Measurements from ENCODE around the gene CCRL2. TPM values are rescaled to one million over a fixed set of nuclear protein-coding genes. Genes with fewer than 3 reads are reported as not detected.
A peak's percentile ranks its signal among the peaks of the same experiment; 100 is the strongest.

Gene CCRL2
- total and polyA plus RNA-seq, 2 of the 8 experiments (the other 6 are each of a cell fraction or from before 2014, with no cell fraction given), result not detected

DNA sequence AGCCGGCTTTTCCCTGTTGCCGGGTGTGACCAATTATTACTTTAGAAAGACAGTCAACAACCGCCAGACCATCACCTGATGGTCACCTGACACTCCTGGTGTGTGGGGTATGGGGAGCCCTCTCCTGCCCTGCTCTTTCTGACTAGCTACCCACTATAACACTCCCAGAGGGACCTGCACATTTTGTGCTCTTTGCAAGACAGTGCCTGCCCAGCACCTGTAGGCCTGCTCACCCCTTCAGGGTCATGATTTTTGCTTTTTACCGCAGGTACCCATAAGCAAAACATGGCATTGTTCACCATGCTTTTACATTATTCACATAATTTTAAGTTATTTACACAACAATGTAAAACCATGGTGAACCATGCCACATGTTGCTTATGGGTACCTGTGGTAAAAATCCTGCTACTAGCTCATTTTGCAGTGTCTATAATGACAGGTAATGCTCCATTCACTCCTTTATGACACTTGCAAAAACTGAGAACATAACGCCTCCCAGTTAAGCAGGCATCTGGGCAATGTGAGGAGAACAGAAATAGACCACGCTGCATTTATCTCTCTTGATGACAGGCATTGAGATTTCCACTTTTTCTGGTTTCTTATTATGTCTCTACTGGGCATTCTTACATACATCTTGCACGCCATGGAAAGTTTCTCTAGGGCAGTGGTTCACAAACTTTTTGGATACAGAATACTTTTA, 9.9 kb downstream of the CCRL2 start:
- H3K4ac ChIP-seq (replicated peaks; ENCODE audit: insufficient read length, low read depth, low read length), result no peak overlapping the region
- H4K5ac ChIP-seq (ENCODE audit: insufficient read length, low read depth, low read length), result no peak overlapping the region
- H3K14ac ChIP-seq (ENCODE audit: insufficient read length), result no peak overlapping the region
- CTCF ChIA-PET (ENCODE audit: partially characterized antibody), result interaction anchor here (0.9 to 2.1 kb wide), 5 partner anchors 8 to 202 kb away, joined by 3 to 4 read pairs (median 3); no protein-coding TSS in a partner anchor
- H3K27ac ChIP-seq (ENCODE audit: low read depth, low read length), result no peak overlapping the region
- H2AK5ac ChIP-seq (ENCODE audit: low read depth, low read length), result no peak overlapping the region
- no peak overlapping the region for H3K9ac ChIP-seq (replicated peaks in 1 of 4; ENCODE audit: extremely low read depth in 1 of 4, low read depth in 3 of 4, low read length in 3 of 4)
- no peak overlapping the region for H2BK20ac ChIP-seq (ENCODE audit: low read length)
- no peaks in the 10 kb centered on the region for H4K20me1 ChIP-seq (replicated peaks in 1 of 2; ENCODE audit: control insufficient read depth in 1 of 2, insufficient read depth in 2 of 2, low read length in 2 of 2)
- H2BK120ac ChIP-seq (replicated peaks; ENCODE audit: low read depth, low read length), result no peak overlapping the region
- no peak overlapping the region for H3K56ac ChIP-seq (replicated peaks; ENCODE audit: insufficient read length, low read depth, low read length)
- no peak for DNase-seq (ENCODE audit: low read depth in 1 of 2, low spot score in 2 of 2)
- no peak overlapping the region for H4K91ac ChIP-seq (replicated peaks; ENCODE audit: insufficient read length, low read length)
- H3K18ac ChIP-seq (ENCODE audit: extremely low read depth, low read length), result no peak overlapping the region
- no peak overlapping the region for H2BK15ac ChIP-seq (ENCODE audit: low read length)
- H3K23ac ChIP-seq (ENCODE audit: insufficient read length), result no peak overlapping the region
- no peak for FAIRE-seq
- H3K27me3 ChIP-seq (replicated peaks in 1 of 4; ENCODE audit: control insufficient read depth in 3 of 4, extremely low read depth in 1 of 4, insufficient read depth in 3 of 4, low read length in 3 of 4), result no peaks in the 10 kb centered on the region
- POLR2A ChIA-PET (ENCODE audit: partially characterized antibody), result no interaction called here
- H3K4me3 ChIP-seq (ENCODE audit: extremely low read depth in 1 of 4, insufficient read depth in 2 of 4, low read depth in 3 of 4, low read length in 4 of 4), result no peak overlapping the region
- H2AFZ ChIP-seq (ENCODE audit: low read length), result 0 out of 2 replicates have a peak overlapping the region, but pooled peaks have one; percentile 16
- H3K23me2 ChIP-seq (ENCODE audit: low read depth, low read length), result no peaks in the 10 kb centered on the region
- H3K36me3 ChIP-seq (ENCODE audit: control insufficient read depth in 2 of 4, insufficient read depth in 4 of 4, low read length in 3 of 4), result no peaks in the 10 kb centered on the region
- H3K4me2 ChIP-seq (ENCODE audit: insufficient read depth in 1 of 2, low read depth in 2 of 2, low read length in 2 of 2), result no peak overlapping the region
- no peak overlapping the region for H2BK12ac ChIP-seq (ENCODE audit: low read depth, low read length)
- no peak overlapping the region for H4K8ac ChIP-seq (ENCODE audit: extremely low read depth, insufficient read depth, low read length)
- WGBS, 2 experiments (ENCODE audit: extremely low coverage in 1 of 2, insufficient coverage in 1 of 2, insufficient read length in 1 of 2, insufficient replicate concordance in 2 of 2, low coverage in 1 of 2, low lambda C conversion rate in 2 of 2, missing lambda C conversion rate in 1 of 2), result 89% methylated on average over 7 of the region's 7 CpGs; no CpG with 5 or more reads in 1 of the 2 experiments
- H3K79me1 ChIP-seq (ENCODE audit: low read depth, low read length), result no peaks in the 10 kb centered on the region
- no peaks in the 10 kb centered on the region for H3K9me3 ChIP-seq (ENCODE audit: insufficient read depth in 2 of 2, low read depth in 1 of 2, low read length in 1 of 2)
- H2BK5ac ChIP-seq (ENCODE audit: low read depth, low read length), result no peak overlapping the region
- no peaks in the 10 kb centered on the region for H3K79me2 ChIP-seq (ENCODE audit: control insufficient read depth in 1 of 2, insufficient read depth in 2 of 2, low read length in 2 of 2)
- H3K4me1 ChIP-seq (replicated peaks in 1 of 4; ENCODE audit: control insufficient read depth in 3 of 4, insufficient read depth in 4 of 4, low read length in 3 of 4), result peaks cover 0 to 6% (median 5%) of the 10 kb centered on the region in 4 experiments; a peak in 4 of 7 replicates
- no peak for TF ChIP-seq RBBP5 (IDR thresholded peaks at IDR 0.05; ENCODE audit: borderline replicate concordance, low read depth, low read length)
- no peak for TF ChIP-seq TBP (IDR thresholded peaks at IDR 0.05; ENCODE audit: low read depth, low read length)
- TF ChIP-seq MAFK (IDR thresholded peaks at IDR 0.05; ENCODE audit: low read depth, low read length), result no peak
- TF ChIP-seq JUND (IDR thresholded peaks at IDR 0.05; ENCODE audit: low read length), result no peak
- no peak for TF ChIP-seq EGR1 (IDR thresholded peaks at IDR 0.05; ENCODE audit: borderline replicate concordance, low read depth, low read length)
- TF ChIP-seq SIRT6 (IDR thresholded peaks at IDR 0.05; ENCODE audit: low read length), result no peak
- no peak for TF ChIP-seq TCF12 (IDR thresholded peaks at IDR 0.05; ENCODE audit: low read depth, low read length)
- TF ChIP-seq ZNF274 (IDR thresholded peaks at IDR 0.05; ENCODE audit: borderline replicate concordance, extremely low read depth, low read length), result no peak
- TF ChIP-seq TEAD4 (IDR thresholded peaks at IDR 0.05; ENCODE audit: low read depth, low read length), result no peak
- no peak for TF ChIP-seq CTBP2 (IDR thresholded peaks at IDR 0.05; ENCODE audit: borderline replicate concordance, insufficient read depth, insufficient read length, low read length)
- no peak for TF ChIP-seq NANOG (IDR thresholded peaks at IDR 0.05; ENCODE audit: insufficient read depth, low read depth, low read length, poor library complexity, severe bottlenecking)
- TF ChIP-seq PHF8 (conservative IDR thresholded peaks at IDR 0.05; ENCODE audit: low read depth, low read length), result no peak
- no peak for TF ChIP-seq RFX5 (IDR thresholded peaks at IDR 0.05; ENCODE audit: borderline replicate concordance, low read depth, low read length)

All from H1 (cell line).